H9 (cell line): ENCODE data around the gene PAQR5. TPM values are rescaled to one million over a fixed set of nuclear protein-coding genes. Genes with fewer than 3 reads are reported as not detected.

ENCODE experiments used
- DNase-seq: peaks from one replicate; pipeline ENCODE4 v3.0.0-alpha.2; 2017
- H2AFZ ChIP-seq: one replicate; pipeline ENCODE4 v1.6.1; 2013; ENCODE audit warnings: mild to moderate bottlenecking, low read length, control low read depth, moderate library complexity
- H2AK5ac ChIP-seq: 2 replicates; pipeline ENCODE4 v1.6.1; 2013; ENCODE audit warnings: low read length, control low read depth, mixed read lengths; ENCODE audit not compliant: insufficient read length
- H2BK120ac ChIP-seq: one replicate; pipeline ENCODE4 v1.6.1; 2013; ENCODE audit warnings: low read depth, mild to moderate bottlenecking, low read length, control low read depth, inconsistent platforms; ENCODE audit not compliant: poor library complexity, severe bottlenecking
- H2BK12ac ChIP-seq: 2 replicates; pipeline ENCODE4 v1.6.1; 2013; ENCODE audit warnings: low read length, control low read depth, mixed read lengths, low read depth; ENCODE audit not compliant: insufficient read length
- H2BK15ac ChIP-seq: 2 replicates; pipeline ENCODE4 v1.6.1; 2013; ENCODE audit warnings: low read depth, low read length, control low read depth
- H2BK20ac ChIP-seq: one replicate; pipeline ENCODE4 v1.6.1; 2013; ENCODE audit warnings: low read depth, mild to moderate bottlenecking, low read length, control low read depth, inconsistent platforms; ENCODE audit not compliant: poor library complexity, severe bottlenecking
- H2BK5ac ChIP-seq: 2 replicates; pipeline ENCODE4 v1.6.1; 2013; ENCODE audit warnings: low read length, control low read depth, mixed read lengths; ENCODE audit not compliant: insufficient read length
- H3K14ac ChIP-seq: 2 replicates; pipeline ENCODE4 v1.6.1; 2013; ENCODE audit warnings: low read length, control low read depth; ENCODE audit not compliant: insufficient read depth
- H3K18ac ChIP-seq: 2 replicates; pipeline ENCODE4 v1.6.1; 2013; ENCODE audit warnings: low read depth, mild to moderate bottlenecking, mixed read lengths, low read length, control low read depth; ENCODE audit not compliant: insufficient read length
- H3K23ac ChIP-seq: 2 replicates; pipeline ENCODE4 v1.6.1; 2013; ENCODE audit warnings: low read length, control low read depth, mixed read lengths, low read depth; ENCODE audit not compliant: insufficient read length
- H3K23me2 ChIP-seq: 2 replicates; pipeline ENCODE4 v1.6.1; 2013; ENCODE audit warnings: low read depth, mild to moderate bottlenecking, mixed read lengths, low read length, control low read depth; ENCODE audit not compliant: insufficient read length, poor library complexity, severe bottlenecking
- H3K27ac ChIP-seq: 2 replicates; pipeline ENCODE4 v1.5.1; 2013; ENCODE audit warnings: low read length, control low read depth, mixed read lengths, low read depth; ENCODE audit not compliant: insufficient read length
- H3K27me3 ChIP-seq: 2 replicates; pipeline ENCODE4 v1.6.1; 2013; ENCODE audit warnings: low read length, control low read depth, inconsistent platforms; ENCODE audit not compliant: insufficient read depth
- H3K4ac ChIP-seq: 2 replicates; pipeline ENCODE4 v1.6.1; 2013; ENCODE audit warnings: low read depth, mild to moderate bottlenecking, control low read depth, inconsistent platforms, low read length, moderate library complexity
- H3K4me1 ChIP-seq: 2 replicates; pipeline ENCODE4 v1.6.1; 2013; ENCODE audit warnings: low read length, control low read depth, inconsistent platforms; ENCODE audit not compliant: insufficient read depth
- H3K4me2 ChIP-seq: 2 replicates; pipeline ENCODE4 v1.6.1; 2013; ENCODE audit warnings: low read length, control low read depth, mixed read lengths; ENCODE audit not compliant: insufficient read length, insufficient read depth
- H3K56ac ChIP-seq: 2 replicates; pipeline ENCODE4 v1.6.1; 2013; ENCODE audit warnings: low read depth, mild to moderate bottlenecking, mixed read lengths, low read length, control low read depth; ENCODE audit not compliant: insufficient read length
- H3K79me1 ChIP-seq: 2 replicates; pipeline ENCODE4 v1.6.1; 2013; ENCODE audit warnings: low read depth, mild to moderate bottlenecking, moderate library complexity, low read length, control low read depth, inconsistent platforms; ENCODE audit not compliant: insufficient read depth, poor library complexity, severe bottlenecking
- H3K79me2 ChIP-seq: 2 replicates; pipeline ENCODE4 v1.6.1; 2013; ENCODE audit warnings: low read length, control low read depth, inconsistent platforms; ENCODE audit not compliant: insufficient read depth
- H3K9ac ChIP-seq: 2 replicates; pipeline ENCODE4 v1.6.1; 2013; ENCODE audit warnings: low read length, control low read depth, mixed read lengths; ENCODE audit not compliant: insufficient read length; ENCODE audit errors: extremely low read depth
- H3K9me3 ChIP-seq: one replicate; pipeline ENCODE4 v1.6.1; 2013; ENCODE audit warnings: low read depth, low read length, inconsistent platforms; ENCODE audit not compliant: control insufficient read depth
- H3T11ph ChIP-seq: one replicate; pipeline ENCODE4 v1.6.1; 2013; ENCODE audit warnings: mild to moderate bottlenecking, low read length, control low read depth, inconsistent platforms
- H4K20me1 ChIP-seq: one replicate; pipeline ENCODE4 v1.6.1; 2013; ENCODE audit not compliant: control insufficient read depth, insufficient read length, insufficient read depth
- H4K5ac ChIP-seq: 2 replicates; pipeline ENCODE4 v1.6.1; 2013; ENCODE audit warnings: low read depth, mild to moderate bottlenecking, mixed read lengths, low read length, control low read depth; ENCODE audit not compliant: insufficient read length
- H4K8ac ChIP-seq: replicated peaks from 2 replicates; pipeline ENCODE4 v1.6.1; 2013; ENCODE audit warnings: low read length, control low read depth, mixed read lengths, low read depth; ENCODE audit not compliant: insufficient read length
- H4K91ac ChIP-seq: 2 replicates; pipeline ENCODE4 v1.6.1; 2013; ENCODE audit warnings: low read depth, mild to moderate bottlenecking, moderate library complexity, mixed read lengths, low read length, control low read depth; ENCODE audit not compliant: insufficient read length
- H3K27ac Mint-ChIP-seq, 3 experiments: 2 replicates in 2 of 3; 3 replicates in 1 of 3; pipeline ENCODE4 v1.8.0; 2020 to 2021; ENCODE audit warnings: mixed read lengths in 3 of 3, mild to moderate bottlenecking in 1 of 3, moderate library complexity in 1 of 3
- H3K27me3 Mint-ChIP-seq: 2 replicates; pipeline ENCODE4 v1.8.0; 2021; ENCODE audit warnings: low read depth, mild to moderate bottlenecking, moderate library complexity, mixed read lengths
- H3K36me3 Mint-ChIP-seq, 3 experiments: 2 replicates in 2 of 3; 3 replicates in 1 of 3; pipeline ENCODE4 v1.8.0; 2020 to 2021; ENCODE audit warnings: low read depth in 3 of 3, mixed read lengths in 3 of 3; ENCODE audit not compliant: insufficient read depth in 1 of 3
- H3K4me1 Mint-ChIP-seq, 2 experiments: 2 replicates each; pipeline ENCODE4 v1.8.0; 2020; ENCODE audit warnings: mixed read lengths in 2 of 2
- H3K4me3 Mint-ChIP-seq, 2 experiments: 2 replicates in 1 of 2; 3 replicates in 1 of 2; pipeline ENCODE4 v1.8.0; 2020 to 2021; ENCODE audit warnings: mild to moderate bottlenecking in 2 of 2, mixed read lengths in 2 of 2, moderate library complexity in 1 of 2
- H3K9me3 Mint-ChIP-seq, 2 experiments: 2 replicates in 1 of 2; 3 replicates in 1 of 2; pipeline ENCODE4 v1.8.0; 2020; ENCODE audit warnings: mild to moderate bottlenecking in 2 of 2, mixed read lengths in 2 of 2, moderate library complexity in 1 of 2
- WGBS: extraction: QIAGEN DNeasy Blood & Tissue Kit; methylation state at CpG from one replicate; pipeline ENCODE4 v1.1.7; 2013; ENCODE audit warnings: missing lambda C conversion rate, low lambda C conversion rate, mixed read lengths; ENCODE audit not compliant: insufficient read length; ENCODE audit errors: extremely low coverage; 5-methylcytosine and 5-hydroxymethylcytosine counted together
- total RNA-seq: library from RNA; stranded (reverse); gene quantifications from 2 replicates; pipeline ENCODE4 v1.2.1, GENCODE V29; 2021
- TF ChIP-seq, protein P1 (sequence below): fragments of 200-600 bp; sonication (generic); conservative IDR thresholded peaks from 3 replicates; pipeline ENCODE4 v1.8.0; 2021; ENCODE audit warnings: antibody characterized with exemption, mild to moderate bottlenecking

The PAQR5 gene
- total RNA-seq, 1 experiment from 2014 or later, result 1.6 TPM

DNA sequence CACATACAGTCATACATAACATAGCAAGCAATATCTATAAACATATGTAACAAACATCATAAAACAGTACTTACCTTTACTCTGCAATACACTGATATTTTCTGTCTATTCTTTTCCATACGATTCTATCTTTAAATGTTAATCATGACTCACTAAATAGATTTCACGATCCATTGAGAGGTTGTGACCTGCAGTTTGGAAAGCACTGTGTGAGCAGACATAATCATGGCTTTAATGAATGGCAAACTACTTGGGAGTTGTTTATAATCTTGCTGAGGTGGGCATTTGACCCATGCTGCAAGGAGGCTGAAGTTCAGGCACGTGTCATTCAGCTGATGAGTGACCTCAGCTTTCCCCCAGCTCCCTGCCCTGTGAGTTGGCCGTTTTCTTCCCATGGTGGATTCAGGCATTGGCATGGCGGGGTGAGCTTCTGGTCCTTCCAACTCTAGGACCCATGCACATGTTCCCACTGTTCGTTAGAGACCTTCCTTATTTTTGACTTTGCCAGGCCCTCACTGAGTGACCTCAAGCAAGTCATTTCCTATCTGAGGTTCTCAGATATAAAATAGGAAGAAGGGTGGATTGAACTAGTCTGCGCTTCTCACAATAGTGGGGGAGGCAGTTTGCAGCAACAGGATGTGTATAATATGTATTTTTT, 41.7 kb downstream of the PAQR5 start:
- H2BK120ac ChIP-seq, result no peak overlapping the region
- no peak overlapping the region for H2BK15ac ChIP-seq
- Mint-ChIP-seq H3K27ac (peak overlapping the region in 1 of 3 experiments; percentile 51; a peak in 1 of 7 replicates), H3K36me3 (peaks cover 0 to 7% (median 4%) of the 10 kb centered on the region in 3 experiments; a peak in 5 of 7 replicates), H3K9me3 (peaks cover 5% of the 10 kb centered on the region in 2 experiments; a peak in 4 of 5 replicates), H3K4me1 (peaks cover 28% of the 10 kb centered on the region in 2 experiments), H3K4me3 (no peak overlapping the region), H3K27me3 (no peaks in the 10 kb centered on the region)
- no peak overlapping the region for H4K91ac ChIP-seq
- H2BK12ac ChIP-seq, result no peak overlapping the region
- no peak overlapping the region for H3K14ac ChIP-seq
- H3K79me1 ChIP-seq, result no peaks in the 10 kb centered on the region
- no peak overlapping the region for H2BK20ac ChIP-seq
- no peak overlapping the region for H3T11ph ChIP-seq
- H4K20me1 ChIP-seq, result no peaks in the 10 kb centered on the region
- H2AFZ ChIP-seq, result no peak overlapping the region
- no peak overlapping the region for H3K9ac ChIP-seq
- H3K27me3 ChIP-seq, result no peaks in the 10 kb centered on the region
- no peak overlapping the region for H4K8ac ChIP-seq
- no peak overlapping the region for H3K27ac ChIP-seq
- H3K56ac ChIP-seq, result no peak overlapping the region
- no peak overlapping the region for H2AK5ac ChIP-seq
- H3K23ac ChIP-seq, result no peak overlapping the region
- TF ChIP-seq, protein P1, sequence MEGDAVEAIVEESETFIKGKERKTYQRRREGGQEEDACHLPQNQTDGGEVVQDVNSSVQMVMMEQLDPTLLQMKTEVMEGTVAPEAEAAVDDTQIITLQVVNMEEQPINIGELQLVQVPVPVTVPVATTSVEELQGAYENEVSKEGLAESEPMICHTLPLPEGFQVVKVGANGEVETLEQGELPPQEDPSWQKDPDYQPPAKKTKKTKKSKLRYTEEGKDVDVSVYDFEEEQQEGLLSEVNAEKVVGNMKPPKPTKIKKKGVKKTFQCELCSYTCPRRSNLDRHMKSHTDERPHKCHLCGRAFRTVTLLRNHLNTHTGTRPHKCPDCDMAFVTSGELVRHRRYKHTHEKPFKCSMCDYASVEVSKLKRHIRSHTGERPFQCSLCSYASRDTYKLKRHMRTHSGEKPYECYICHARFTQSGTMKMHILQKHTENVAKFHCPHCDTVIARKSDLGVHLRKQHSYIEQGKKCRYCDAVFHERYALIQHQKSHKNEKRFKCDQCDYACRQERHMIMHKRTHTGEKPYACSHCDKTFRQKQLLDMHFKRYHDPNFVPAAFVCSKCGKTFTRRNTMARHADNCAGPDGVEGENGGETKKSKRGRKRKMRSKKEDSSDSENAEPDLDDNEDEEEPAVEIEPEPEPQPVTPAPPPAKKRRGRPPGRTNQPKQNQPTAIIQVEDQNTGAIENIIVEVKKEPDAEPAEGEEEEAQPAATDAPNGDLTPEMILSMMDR, result no peak
- H2BK5ac ChIP-seq, result no peak overlapping the region
- peaks cover 17% of the 10 kb centered on the region; the same call in 1 of the 2 replicates for H3K4me1 ChIP-seq
- H3K79me2 ChIP-seq, result no peaks in the 10 kb centered on the region
- no peaks in the 10 kb centered on the region for H3K9me3 ChIP-seq
- no CpG with 5 or more reads among the region's 7 CpGs for WGBS
- H4K5ac ChIP-seq, result no peak overlapping the region
- H3K23me2 ChIP-seq, result no peaks in the 10 kb centered on the region
- H3K18ac ChIP-seq, result no peak overlapping the region
- no peak overlapping the region for H3K4ac ChIP-seq
- no peak overlapping the region for H3K4me2 ChIP-seq
- no peak for DNase-seq
